Muscle of leg (tissue), 11 donors: ENCODE results near the gene TUT7. TPM values are rescaled to one million over a fixed set of nuclear protein-coding genes. Genes with fewer than 3 reads are reported as not detected.

Experiments
- DNase-seq: peaks from one replicate; pipeline ENCODE4 v3.0.0; 2013
- H3K27ac ChIP-seq: one replicate; pipeline ENCODE4 v1.5.1; 2013; ENCODE audit warnings: mild to moderate bottlenecking, low read length, control low read depth
- H3K27me3 ChIP-seq: one replicate; pipeline ENCODE4 v1.6.1; 2013; ENCODE audit warnings: low read length; ENCODE audit not compliant: control insufficient read depth, insufficient read depth
- H3K36me3 ChIP-seq: one replicate; pipeline ENCODE4 v1.6.1; 2013; ENCODE audit warnings: low read length; ENCODE audit not compliant: control insufficient read depth, insufficient read depth
- H3K4me1 ChIP-seq: one replicate; pipeline ENCODE4 v1.6.1; 2013; ENCODE audit warnings: low read length; ENCODE audit not compliant: control insufficient read depth, insufficient read depth
- H3K4me3 ChIP-seq: one replicate; pipeline ENCODE4 v1.5.1; 2013; ENCODE audit warnings: low read length, control low read depth
- H3K9me3 ChIP-seq: replicated peaks from 2 replicates; pipeline ENCODE4 v1.6.1; 2013; ENCODE audit warnings: low read depth, low read length; ENCODE audit not compliant: control insufficient read depth
- WGBS: methylation state at CpG from one replicate; pipeline ENCODE4 v1.1.5; 2013; ENCODE audit warnings: missing lambda C conversion rate; ENCODE audit not compliant: insufficient coverage; 5-methylcytosine and 5-hydroxymethylcytosine counted together
- polyA plus RNA-seq, 8 donors: library from polyadenylated mRNA; unstranded; fragments of 120-200 nt; gene quantifications; one replicate each; pipeline versions ENCODE4 v1.2.1 to v1.2.3, GENCODE V29; 2013; ENCODE audit warnings: inconsistent platforms in 1 of 8, low replicate concordance in 1 of 8; ENCODE audit not compliant: insufficient read length in 8 of 8, insufficient read depth in 1 of 8
- total RNA-seq: library from RNA; stranded (reverse); fragments of 120-200 nt; gene quantifications from one replicate; pipeline ENCODE4 v1.2.4, GENCODE V29; 2013

TUT7 gene
- total and polyA plus RNA-seq, 9 donors, result 9.4 to 18.6 (median 13.9) TPM

GRCh38 chr9:86369810-86370209 is 15.6 kb upstream of the TUT7 start:
- WGBS, result no CpG with 5 or more reads among the region's 5 CpGs
- Histone ChIP-seq H3K27me3 (no peaks in the 10 kb centered on the region), H3K4me3 (no peak overlapping the region), H3K9me3 (peaks cover 18% of the 10 kb centered on the region), H3K36me3 (no peaks in the 10 kb centered on the region), H3K27ac (no peak overlapping the region), H3K4me1 (no peaks in the 10 kb centered on the region)
- DNase-seq, result no peak

GRCh38 chr9:86368871-86369521 is 14.8 kb upstream of the TUT7 start:
- no peak overlapping the region for H3K4me3 ChIP-seq
- 75% methylated on average over 2 of the region's 3 CpGs for WGBS
- no peaks in the 10 kb centered on the region for H3K4me1 ChIP-seq
- H3K27ac ChIP-seq, result no peak overlapping the region
- peaks cover 18% of the 10 kb centered on the region for H3K9me3 ChIP-seq
- DNase-seq, result no peak
- no peaks in the 10 kb centered on the region for H3K36me3 ChIP-seq
- no peaks in the 10 kb centered on the region for H3K27me3 ChIP-seq

GRCh38 chr9:86361176-86361575 is 7.0 kb upstream of the TUT7 start:
- Histone ChIP-seq H3K4me3 (no peak overlapping the region), H3K9me3 (no peaks in the 10 kb centered on the region), H3K36me3 (no peaks in the 10 kb centered on the region), H3K27me3 (no peaks in the 10 kb centered on the region), H3K27ac (no peak overlapping the region), H3K4me1 (no peaks in the 10 kb centered on the region)
- no CpG with 5 or more reads among the region's 3 CpGs for WGBS
- no peak for DNase-seq

GRCh38 chr9:86359151-86359879 is 5.1 kb upstream of the TUT7 start:
- Histone ChIP-seq H3K27ac (no peak overlapping the region), H3K4me1 (no peaks in the 10 kb centered on the region), H3K27me3 (no peaks in the 10 kb centered on the region), H3K4me3 (no peak overlapping the region), H3K36me3 (no peaks in the 10 kb centered on the region), H3K9me3 (no peaks in the 10 kb centered on the region)
- WGBS, result 100% methylated on average over 1 of the region's 3 CpGs
- peak; percentile 71 for DNase-seq

GRCh38 chr9:86356871-86357866 is 3.0 kb upstream of the TUT7 start:
- H3K36me3 ChIP-seq, result peaks cover 3% of the 10 kb centered on the region
- no peak overlapping the region for H3K4me3 ChIP-seq
- no peaks in the 10 kb centered on the region for H3K27me3 ChIP-seq
- peaks cover 2% of the 10 kb centered on the region for H3K4me1 ChIP-seq
- DNase-seq, result no peak
- H3K27ac ChIP-seq, result no peak overlapping the region
- no CpG with 5 or more reads among the region's 5 CpGs for WGBS
- no peaks in the 10 kb centered on the region for H3K9me3 ChIP-seq

- Histone ChIP-seq H3K36me3 (peaks cover 3% of the 10 kb centered on the region), H3K9me3 (no peaks in the 10 kb centered on the region), H3K27me3 (no peaks in the 10 kb centered on the region), H3K4me3 (no peak overlapping the region), H3K27ac (no peak overlapping the region), H3K4me1 (peaks cover 2% of the 10 kb centered on the region)
- DNase-seq, result no peak
- WGBS, result no CpG with 5 or more reads among the region's 4 CpGs
Measured at GRCh38 chr9:86355814-86356213, 1.6 kb upstream of the TUT7 start.

- H3K4me1 ChIP-seq, result peaks cover 4% of the 10 kb centered on the region
- H3K4me3 ChIP-seq, result peak overlapping the region; percentile 86
- peak overlapping the region; percentile 96 for H3K27ac ChIP-seq
- H3K36me3 ChIP-seq, result peaks cover 3% of the 10 kb centered on the region
- no peaks in the 10 kb centered on the region for H3K9me3 ChIP-seq
- DNase-seq, result peak; percentile 74
- no peaks in the 10 kb centered on the region for H3K27me3 ChIP-seq
- 0% methylated on average over 7 of the region's 24 CpGs for WGBS
Measured at GRCh38 chr9:86354818-86355309, 654 bp upstream of the TUT7 start.

- Histone ChIP-seq H3K27ac (peak overlapping the region; percentile 98), H3K9me3 (no peaks in the 10 kb centered on the region), H3K27me3 (no peaks in the 10 kb centered on the region), H3K4me1 (peaks cover 4% of the 10 kb centered on the region), H3K36me3 (peaks cover 3% of the 10 kb centered on the region), H3K4me3 (peak overlapping the region; percentile 86)
- DNase-seq, result no peak
- 0% methylated on average over 7 of the region's 14 CpGs for WGBS
Measured at GRCh38 chr9:86353655-86354010, 577 bp downstream of the TUT7 start.

GRCh38 chr9:86352440-86353077 is 1.7 kb downstream of the TUT7 start:
- no peak overlapping the region for H3K4me3 ChIP-seq
- no peaks in the 10 kb centered on the region for H3K27me3 ChIP-seq
- no peaks in the 10 kb centered on the region for H3K9me3 ChIP-seq
- peaks cover 3% of the 10 kb centered on the region for H3K36me3 ChIP-seq
- peak overlapping the region; percentile 1 for H3K27ac ChIP-seq
- H3K4me1 ChIP-seq, result peaks cover 4% of the 10 kb centered on the region
- no CpG with 5 or more reads among the region's 5 CpGs for WGBS
- DNase-seq, result peak; percentile 64
